ENCODE data around the gene HOXA4.

HOXA4 gene

GRCh38 chr7:27105301-27106031 is 25.1 kb downstream of the HOXA4 start:
- no peak for TF ChIP-seq CTCF (IDR thresholded peaks at IDR 0.05; ENCODE audit: low read depth, low read length, missing control alignments)
- in situ Hi-C loops (cut with HindIII; ENCODE audit: low sequenced_read_pairs): no loop called here
- H3K4me3 ChIP-seq (ENCODE audit: low read depth, low read length): peak overlapping the region; percentile 32
- DNase-seq (ENCODE audit: low read depth): no peak

- H3K4me3 ChIP-seq (ENCODE audit: low read depth, low read length): peak overlapping the region; percentile 91
- in situ Hi-C loops (cut with HindIII; ENCODE audit: low sequenced_read_pairs): no loop called here
- no peak for TF ChIP-seq CTCF (IDR thresholded peaks at IDR 0.05; ENCODE audit: low read depth, low read length, missing control alignments)
- DNase-seq (ENCODE audit: low read depth): no peak
Observed at GRCh38 chr7:27104341-27105058, 26.1 kb downstream of the HOXA4 start.

GRCh38 chr7:27103489-27104226 is 26.9 kb downstream of the HOXA4 start:
- no peak for DNase-seq (ENCODE audit: low read depth)
- no peak for TF ChIP-seq CTCF (IDR thresholded peaks at IDR 0.05; ENCODE audit: low read depth, low read length, missing control alignments)
- peak overlapping the region; percentile 91 for H3K4me3 ChIP-seq (ENCODE audit: low read depth, low read length)
- in situ Hi-C loops (cut with HindIII; ENCODE audit: low sequenced_read_pairs): no loop called here

- no peak for DNase-seq (ENCODE audit: low read depth)
- in situ Hi-C loops (cut with HindIII; ENCODE audit: low sequenced_read_pairs): no loop called here
- H3K4me3 ChIP-seq (ENCODE audit: low read depth, low read length): peak within 1 kb of the TSS; percentile 91
- TF ChIP-seq CTCF (IDR thresholded peaks at IDR 0.05; ENCODE audit: low read depth, low read length, missing control alignments): no peak
Observed at GRCh38 chr7:27102581-27103442, 27.7 kb downstream of the HOXA4 start, which contains the start of gene HOXA2. Gene HOXA2 (minus strand): TSS chr7:27102683. CDS start chr7:27102500, 183 bp downstream.

- H3K4me3 ChIP-seq (ENCODE audit: low read depth, low read length): peak overlapping the region; percentile 91
Observed at GRCh38 chr7:27101957-27102580, 28.5 kb downstream of the HOXA4 start.

More at GRCh38 chr7:27101957-27102580, 28.5 kb downstream of the HOXA4 start:
- no peak for TF ChIP-seq CTCF (IDR thresholded peaks at IDR 0.05; ENCODE audit: low read depth, low read length, missing control alignments)
- in situ Hi-C loops (cut with HindIII; ENCODE audit: low sequenced_read_pairs): no loop called here
- no peak for DNase-seq (ENCODE audit: low read depth)
